ENCODE data around the gene ACTR8. TPM values are rescaled to one million over a fixed set of nuclear protein-coding genes. Genes with fewer than 3 reads are reported as not detected.

The ACTR8 gene
- total RNA-seq, 1 donor from 2014 or later, result 40.1 TPM

DNA sequence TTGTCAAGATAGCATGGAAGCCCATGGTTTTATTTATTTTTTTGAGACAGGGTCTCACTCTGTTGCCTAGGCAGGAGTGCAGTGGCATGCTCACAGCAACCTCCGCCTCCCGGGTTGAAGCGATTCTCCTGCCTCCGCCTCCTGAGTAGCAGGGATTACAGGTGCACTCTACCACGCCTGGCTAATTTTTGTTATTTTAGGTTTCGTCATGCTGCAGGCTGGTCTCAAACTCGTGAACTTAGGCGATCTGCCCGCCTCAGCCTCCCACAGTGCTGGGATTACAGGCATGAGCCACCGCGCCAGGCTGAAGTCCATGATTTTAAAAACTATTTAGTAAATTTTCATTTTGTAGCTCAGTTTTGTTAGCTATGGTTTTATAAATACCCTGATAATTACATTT, 2.7 kb upstream of the ACTR8 start:
- H3K27ac Mint-ChIP-seq (ENCODE audit: unreplicated experiment), result no peak overlapping the region
- peaks cover 10% of the 10 kb centered on the region for H3K27me3 Mint-ChIP-seq (ENCODE audit: unreplicated experiment)
- TF ChIP-seq, protein P1, sequence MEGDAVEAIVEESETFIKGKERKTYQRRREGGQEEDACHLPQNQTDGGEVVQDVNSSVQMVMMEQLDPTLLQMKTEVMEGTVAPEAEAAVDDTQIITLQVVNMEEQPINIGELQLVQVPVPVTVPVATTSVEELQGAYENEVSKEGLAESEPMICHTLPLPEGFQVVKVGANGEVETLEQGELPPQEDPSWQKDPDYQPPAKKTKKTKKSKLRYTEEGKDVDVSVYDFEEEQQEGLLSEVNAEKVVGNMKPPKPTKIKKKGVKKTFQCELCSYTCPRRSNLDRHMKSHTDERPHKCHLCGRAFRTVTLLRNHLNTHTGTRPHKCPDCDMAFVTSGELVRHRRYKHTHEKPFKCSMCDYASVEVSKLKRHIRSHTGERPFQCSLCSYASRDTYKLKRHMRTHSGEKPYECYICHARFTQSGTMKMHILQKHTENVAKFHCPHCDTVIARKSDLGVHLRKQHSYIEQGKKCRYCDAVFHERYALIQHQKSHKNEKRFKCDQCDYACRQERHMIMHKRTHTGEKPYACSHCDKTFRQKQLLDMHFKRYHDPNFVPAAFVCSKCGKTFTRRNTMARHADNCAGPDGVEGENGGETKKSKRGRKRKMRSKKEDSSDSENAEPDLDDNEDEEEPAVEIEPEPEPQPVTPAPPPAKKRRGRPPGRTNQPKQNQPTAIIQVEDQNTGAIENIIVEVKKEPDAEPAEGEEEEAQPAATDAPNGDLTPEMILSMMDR (IDR thresholded peaks at IDR 0.05; ENCODE audit: unreplicated experiment), result no peak
- no peaks in the 10 kb centered on the region for H3K9me3 Mint-ChIP-seq (ENCODE audit: unreplicated experiment)
- peaks cover 21% of the 10 kb centered on the region for H3K36me3 Mint-ChIP-seq (ENCODE audit: low read depth, unreplicated experiment)
- DNase-seq (ENCODE audit: low spot score), result no peak
- peaks cover 21% of the 10 kb centered on the region for H3K4me1 Mint-ChIP-seq (ENCODE audit: unreplicated experiment)
- no peak overlapping the region for H3K4me3 Mint-ChIP-seq (ENCODE audit: unreplicated experiment)

- Mint-ChIP-seq H3K9me3 (ENCODE audit: unreplicated experiment) (no peaks in the 10 kb centered on the region), H3K4me1 (ENCODE audit: unreplicated experiment) (peaks cover 18% of the 10 kb centered on the region), H3K4me3 (ENCODE audit: unreplicated experiment) (peak overlapping the region; percentile 97), H3K27me3 (ENCODE audit: unreplicated experiment) (peaks cover 7% of the 10 kb centered on the region), H3K36me3 (ENCODE audit: low read depth, unreplicated experiment) (peaks cover 29% of the 10 kb centered on the region), H3K27ac (ENCODE audit: unreplicated experiment) (peak overlapping the region; percentile 50)
- no peak for DNase-seq (ENCODE audit: low spot score)
- TF ChIP-seq, protein P1 (IDR thresholded peaks at IDR 0.05; ENCODE audit: unreplicated experiment), result no peak
Observed at GRCh38 chr3:53883008-53883407, 1.1 kb upstream of the ACTR8 start.

DNA sequence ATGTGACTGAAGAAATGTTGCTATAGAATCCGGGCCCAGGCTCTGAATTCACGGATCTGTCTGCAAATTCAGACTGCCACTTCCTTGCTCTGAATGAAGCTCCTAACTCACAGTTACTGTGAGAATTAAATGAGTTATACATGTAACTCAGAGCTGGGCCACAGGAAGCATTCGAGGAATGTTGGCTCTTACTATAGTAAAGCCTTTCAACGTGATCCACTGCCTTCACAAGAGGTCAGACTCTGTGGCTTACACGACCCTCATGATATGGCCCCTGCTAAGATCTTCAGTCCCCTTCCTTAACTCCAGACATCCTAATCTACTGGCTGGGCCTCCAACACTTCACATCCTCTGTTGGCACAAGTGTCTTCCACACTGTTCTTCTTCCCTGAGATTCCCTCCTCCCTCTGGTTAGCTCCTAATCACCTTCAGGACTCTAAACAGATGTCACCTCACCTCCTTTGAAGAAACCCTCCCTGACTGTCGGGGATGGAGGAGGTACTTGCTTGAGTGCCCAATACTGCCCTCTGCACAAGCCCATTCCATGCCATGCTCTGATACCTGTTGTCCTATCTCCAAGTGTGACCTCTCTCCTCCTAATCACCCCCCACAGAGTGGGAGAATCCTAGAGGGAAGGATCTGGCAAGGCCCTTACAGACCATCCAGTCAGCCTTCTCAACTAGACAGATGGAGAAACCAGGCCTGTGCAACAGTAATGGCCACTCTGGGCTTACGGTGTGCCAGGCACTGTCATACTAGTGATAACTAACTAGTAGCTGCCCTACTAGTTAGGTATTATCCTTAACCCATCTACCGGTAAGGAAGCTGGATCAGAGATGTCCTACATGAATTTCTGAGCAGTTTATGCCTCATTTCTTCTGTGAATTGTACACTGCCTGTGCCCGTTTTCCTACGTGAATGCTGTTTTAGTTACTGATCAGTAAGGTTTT, 1.3 kb downstream of the ACTR8 start:
- no peak for DNase-seq (ENCODE audit: low spot score)
- TF ChIP-seq, protein P1 (IDR thresholded peaks at IDR 0.05; ENCODE audit: unreplicated experiment), result no peak
- H3K36me3 Mint-ChIP-seq (ENCODE audit: low read depth, unreplicated experiment), result peaks cover 35% of the 10 kb centered on the region
- peak overlapping the region; percentile 87 for H3K27ac Mint-ChIP-seq (ENCODE audit: unreplicated experiment)
- peaks cover 7% of the 10 kb centered on the region for H3K27me3 Mint-ChIP-seq (ENCODE audit: unreplicated experiment)
- H3K9me3 Mint-ChIP-seq (ENCODE audit: unreplicated experiment), result no peaks in the 10 kb centered on the region
- peaks cover 18% of the 10 kb centered on the region for H3K4me1 Mint-ChIP-seq (ENCODE audit: unreplicated experiment)
- H3K4me3 Mint-ChIP-seq (ENCODE audit: unreplicated experiment), result peak overlapping the region; percentile 97

- peaks cover 22% of the 10 kb centered on the region for H3K36me3 Mint-ChIP-seq (ENCODE audit: low read depth, unreplicated experiment)
Observed at GRCh38 chr3:53865732-53866499, 16.0 kb downstream of the ACTR8 start.

More at GRCh38 chr3:53865732-53866499, 16.0 kb downstream of the ACTR8 start:
- no peaks in the 10 kb centered on the region for H3K4me1 Mint-ChIP-seq (ENCODE audit: unreplicated experiment)
- H3K27ac Mint-ChIP-seq (ENCODE audit: unreplicated experiment), result no peak overlapping the region
- TF ChIP-seq, protein P1 (IDR thresholded peaks at IDR 0.05; ENCODE audit: unreplicated experiment), result no peak
- H3K4me3 Mint-ChIP-seq (ENCODE audit: unreplicated experiment), result no peak overlapping the region
- no peak for DNase-seq (ENCODE audit: low spot score)
- H3K27me3 Mint-ChIP-seq (ENCODE audit: unreplicated experiment), result no peaks in the 10 kb centered on the region
- no peaks in the 10 kb centered on the region for H3K9me3 Mint-ChIP-seq (ENCODE audit: unreplicated experiment)
